HL-60 (cell line): ENCODE data around the gene NR3C1.

Source experiments
- DNase-seq, 2 experiments: peaks; one replicate each; pipeline ENCODE4 v3.0.0-alpha.2; 2010 to 2020; ENCODE audit warnings: low read depth in 1 of 2, low spot score in 1 of 2
- H3K27ac ChIP-seq: fragments of 250-450 bp; sonication (Bioruptor Pico); replicated peaks from 2 replicates; pipeline ENCODE4 v1.5.1; 2020; ENCODE audit warnings: mild to moderate bottlenecking, moderate library complexity
- H3K27me3 ChIP-seq: fragments of 250-450 bp; sonication (Bioruptor Pico); 2 replicates; pipeline ENCODE4 v1.5.1; 2021; ENCODE audit warnings: mild to moderate bottlenecking, moderate library complexity; ENCODE audit not compliant: insufficient read depth, poor library complexity, severe bottlenecking
- H3K4me3 ChIP-seq: replicated peaks from 2 replicates; pipeline ENCODE4 v1.5.1; 2011; ENCODE audit warnings: mild to moderate bottlenecking, control low read depth, low read length; ENCODE audit not compliant: insufficient read depth
- GABPA ChIP-seq: IDR thresholded peaks from 2 replicates; pipeline ENCODE4 v1.6.1; 2012; ENCODE audit warnings: low read depth
- POLR2AphosphoS5 ChIP-seq: IDR thresholded peaks from 2 replicates; pipeline ENCODE4 v1.6.1; 2012; ENCODE audit warnings: low read depth
- SPI1 ChIP-seq: IDR thresholded peaks from 2 replicates; pipeline ENCODE4 v1.6.1; 2012; ENCODE audit warnings: low read depth, mild to moderate bottlenecking, borderline replicate concordance
- TF ChIP-seq, protein P1 (sequence below): IDR thresholded peaks from 2 replicates; pipeline ENCODE4 v1.6.1; 2012; ENCODE audit warnings: low read depth; ENCODE audit not compliant: insufficient replicate concordance
- TF ChIP-seq, protein P2 (sequence below): IDR thresholded peaks from one replicate; pipeline ENCODE4 v1.5.1; 2011; ENCODE audit warnings: low read length, control low read depth, inconsistent platforms; ENCODE audit not compliant: insufficient read depth

The NR3C1 gene

GRCh38 chr5:143447983-143448382 is 44.5 kb upstream of the NR3C1 start:
- TF ChIP-seq, protein P1, sequence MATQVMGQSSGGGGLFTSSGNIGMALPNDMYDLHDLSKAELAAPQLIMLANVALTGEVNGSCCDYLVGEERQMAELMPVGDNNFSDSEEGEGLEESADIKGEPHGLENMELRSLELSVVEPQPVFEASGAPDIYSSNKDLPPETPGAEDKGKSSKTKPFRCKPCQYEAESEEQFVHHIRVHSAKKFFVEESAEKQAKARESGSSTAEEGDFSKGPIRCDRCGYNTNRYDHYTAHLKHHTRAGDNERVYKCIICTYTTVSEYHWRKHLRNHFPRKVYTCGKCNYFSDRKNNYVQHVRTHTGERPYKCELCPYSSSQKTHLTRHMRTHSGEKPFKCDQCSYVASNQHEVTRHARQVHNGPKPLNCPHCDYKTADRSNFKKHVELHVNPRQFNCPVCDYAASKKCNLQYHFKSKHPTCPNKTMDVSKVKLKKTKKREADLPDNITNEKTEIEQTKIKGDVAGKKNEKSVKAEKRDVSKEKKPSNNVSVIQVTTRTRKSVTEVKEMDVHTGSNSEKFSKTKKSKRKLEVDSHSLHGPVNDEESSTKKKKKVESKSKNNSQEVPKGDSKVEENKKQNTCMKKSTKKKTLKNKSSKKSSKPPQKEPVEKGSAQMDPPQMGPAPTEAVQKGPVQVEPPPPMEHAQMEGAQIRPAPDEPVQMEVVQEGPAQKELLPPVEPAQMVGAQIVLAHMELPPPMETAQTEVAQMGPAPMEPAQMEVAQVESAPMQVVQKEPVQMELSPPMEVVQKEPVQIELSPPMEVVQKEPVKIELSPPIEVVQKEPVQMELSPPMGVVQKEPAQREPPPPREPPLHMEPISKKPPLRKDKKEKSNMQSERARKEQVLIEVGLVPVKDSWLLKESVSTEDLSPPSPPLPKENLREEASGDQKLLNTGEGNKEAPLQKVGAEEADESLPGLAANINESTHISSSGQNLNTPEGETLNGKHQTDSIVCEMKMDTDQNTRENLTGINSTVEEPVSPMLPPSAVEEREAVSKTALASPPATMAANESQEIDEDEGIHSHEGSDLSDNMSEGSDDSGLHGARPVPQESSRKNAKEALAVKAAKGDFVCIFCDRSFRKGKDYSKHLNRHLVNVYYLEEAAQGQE = no peak
- no peak for TF ChIP-seq POLR2AphosphoS5
- Histone ChIP-seq H3K4me3 (no peak overlapping the region), H3K27me3 (no peaks in the 10 kb centered on the region), H3K27ac (no peak overlapping the region)
- DNase-seq = no peak

GRCh38 chr5:143446535-143447226 is 43.2 kb upstream of the NR3C1 start:
- no peak for DNase-seq
- Histone ChIP-seq H3K4me3 (no peak overlapping the region), H3K27me3 (no peaks in the 10 kb centered on the region), H3K27ac (no peak overlapping the region)
- TF ChIP-seq POLR2AphosphoS5 (no peak), GABPA (no peak)
- TF ChIP-seq, protein P1 = no peak

GRCh38 chr5:143445776-143446175 is 42.3 kb upstream of the NR3C1 start:
- DNase-seq = no peak
- H3K4me3 ChIP-seq = no peak overlapping the region
- H3K27ac ChIP-seq = no peak overlapping the region
- H3K27me3 ChIP-seq = no peaks in the 10 kb centered on the region
- TF ChIP-seq POLR2AphosphoS5 = no peak
- no peak for TF ChIP-seq SPI1

- no peak for DNase-seq
- Histone ChIP-seq H3K27ac (no peak overlapping the region), H3K4me3 (no peak overlapping the region), H3K27me3 (no peaks in the 10 kb centered on the region)
- TF ChIP-seq SPI1 = no peak
These were observed 39.8 kb upstream of the NR3C1 start for GRCh38 chr5:143443330-143443729.

GRCh38 chr5:143442385-143442784 is 38.9 kb upstream of the NR3C1 start:
- H3K27me3 ChIP-seq = no peaks in the 10 kb centered on the region
- H3K27ac ChIP-seq = no peak overlapping the region
- DNase-seq = no peak
- TF ChIP-seq, protein P1 = no peak
- no peak for TF ChIP-seq POLR2AphosphoS5
- no peak for TF ChIP-seq SPI1
- no peak for TF ChIP-seq GABPA
- TF ChIP-seq, protein P2, sequence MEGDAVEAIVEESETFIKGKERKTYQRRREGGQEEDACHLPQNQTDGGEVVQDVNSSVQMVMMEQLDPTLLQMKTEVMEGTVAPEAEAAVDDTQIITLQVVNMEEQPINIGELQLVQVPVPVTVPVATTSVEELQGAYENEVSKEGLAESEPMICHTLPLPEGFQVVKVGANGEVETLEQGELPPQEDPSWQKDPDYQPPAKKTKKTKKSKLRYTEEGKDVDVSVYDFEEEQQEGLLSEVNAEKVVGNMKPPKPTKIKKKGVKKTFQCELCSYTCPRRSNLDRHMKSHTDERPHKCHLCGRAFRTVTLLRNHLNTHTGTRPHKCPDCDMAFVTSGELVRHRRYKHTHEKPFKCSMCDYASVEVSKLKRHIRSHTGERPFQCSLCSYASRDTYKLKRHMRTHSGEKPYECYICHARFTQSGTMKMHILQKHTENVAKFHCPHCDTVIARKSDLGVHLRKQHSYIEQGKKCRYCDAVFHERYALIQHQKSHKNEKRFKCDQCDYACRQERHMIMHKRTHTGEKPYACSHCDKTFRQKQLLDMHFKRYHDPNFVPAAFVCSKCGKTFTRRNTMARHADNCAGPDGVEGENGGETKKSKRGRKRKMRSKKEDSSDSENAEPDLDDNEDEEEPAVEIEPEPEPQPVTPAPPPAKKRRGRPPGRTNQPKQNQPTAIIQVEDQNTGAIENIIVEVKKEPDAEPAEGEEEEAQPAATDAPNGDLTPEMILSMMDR = no peak
- H3K4me3 ChIP-seq = no peak overlapping the region
